GM21526 (cell line): ENCODE measurements around the gene SMTNL2.
"Not testable (repeated sequence)": the region's sequence is repeated elsewhere in the genome, so short reads cannot be mapped to it uniquely, and the experiment has no call there.

ENCODE experiments used
- ATAC-seq: cut with Tn5 transposase; IDR thresholded peaks from one replicate; pipeline ENCODE4 v1.9.1; 2021; ENCODE audit warnings: moderate library complexity; ENCODE audit not compliant: unreplicated experiment, low FRiP score

SMTNL2 gene

DNA sequence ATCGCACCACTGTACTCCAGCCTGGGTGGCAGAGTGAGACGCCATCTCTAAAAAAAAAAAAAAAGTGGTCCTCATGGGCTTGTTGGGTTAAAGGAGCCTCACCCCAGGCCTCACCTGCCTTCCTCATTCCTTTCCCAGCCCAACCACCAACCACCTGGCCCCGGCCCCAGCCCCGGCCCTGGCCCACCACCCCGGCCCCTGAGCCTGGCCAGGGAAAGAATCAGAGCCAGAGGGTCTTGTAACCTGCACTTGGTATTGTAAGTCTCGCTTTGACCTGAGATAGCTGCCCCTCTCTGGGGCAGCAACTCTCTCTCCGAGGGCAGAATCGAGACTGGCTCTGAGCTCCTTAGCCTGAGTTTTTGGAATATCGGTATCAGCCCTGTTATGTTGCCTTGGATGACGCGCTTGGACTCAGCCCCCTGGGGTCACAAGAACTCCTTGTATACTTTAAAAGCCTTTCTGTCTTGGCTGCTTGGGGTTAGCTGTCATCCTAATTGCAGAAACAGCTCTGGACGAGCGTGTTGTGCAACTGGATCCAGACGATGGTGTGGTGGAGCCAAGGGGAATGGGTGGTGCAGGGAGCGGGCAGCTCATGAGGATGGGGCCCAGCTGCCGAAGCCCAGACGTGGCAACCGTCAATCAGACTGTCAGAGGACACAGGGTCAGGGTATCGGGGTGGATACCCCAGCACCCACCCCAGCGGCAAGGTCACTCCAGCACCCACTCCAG, 14.6 kb downstream of the SMTNL2 start:
- ATAC-seq = no peak

DNA sequence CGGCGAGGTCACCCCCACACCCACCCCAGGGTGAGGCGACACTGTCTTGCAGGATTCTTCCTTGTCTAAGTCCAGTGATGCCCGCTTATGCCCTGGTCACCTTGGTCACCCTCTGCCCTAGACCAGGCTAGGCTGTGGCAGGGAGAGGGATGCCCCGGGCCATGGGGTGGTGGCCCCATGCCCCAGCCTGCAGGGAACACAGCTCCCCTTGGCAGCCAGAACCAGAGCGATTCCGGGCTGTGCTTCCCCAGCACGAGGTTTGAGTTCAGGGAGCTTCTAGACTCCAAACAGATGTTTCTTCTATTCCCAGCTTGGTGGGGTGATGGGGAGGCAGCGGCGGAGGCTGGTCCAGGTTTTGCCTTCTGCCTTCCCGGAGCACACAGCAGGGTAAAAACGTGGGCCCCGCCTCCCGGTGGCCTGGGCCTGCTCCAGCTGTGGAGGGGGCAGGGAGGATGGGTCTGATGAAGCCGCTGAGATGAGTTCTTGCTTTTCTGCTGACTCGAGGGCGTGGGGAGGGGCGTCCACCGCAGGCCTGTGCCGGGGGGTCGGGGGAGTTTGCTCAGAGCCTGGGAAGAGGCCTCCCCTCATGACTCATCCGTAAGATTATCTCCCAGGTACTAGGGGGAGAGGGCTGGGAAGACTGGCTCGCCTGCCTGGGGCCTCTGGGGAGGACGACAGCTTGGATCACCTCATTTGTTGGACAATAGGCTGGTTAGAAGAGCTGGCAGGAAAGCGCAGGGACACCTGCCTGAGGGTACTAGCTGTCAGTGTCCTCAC, 15.4 kb downstream of the SMTNL2 start:
- no peak for ATAC-seq

DNA sequence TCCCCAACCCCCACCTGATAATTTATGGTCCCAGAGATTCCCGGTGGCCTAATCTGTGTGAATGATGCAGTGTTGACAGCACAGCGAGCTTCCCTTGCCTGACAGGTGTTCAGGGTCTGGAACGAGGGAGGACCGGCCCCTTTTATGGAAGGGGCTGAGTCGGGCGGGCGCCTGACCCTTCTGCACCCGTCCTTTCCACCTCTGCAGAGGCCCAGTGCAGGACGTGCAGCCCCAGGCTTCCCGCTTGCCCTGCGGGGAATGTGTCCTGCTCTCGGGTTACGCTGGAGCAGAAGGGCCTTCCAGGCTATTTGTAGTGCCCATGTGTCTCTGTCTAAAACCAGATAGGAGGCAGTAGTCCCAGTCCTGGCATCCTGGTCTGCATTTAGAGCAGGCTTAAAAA, 16.2 kb downstream of the SMTNL2 start:
- ATAC-seq = no peak

DNA sequence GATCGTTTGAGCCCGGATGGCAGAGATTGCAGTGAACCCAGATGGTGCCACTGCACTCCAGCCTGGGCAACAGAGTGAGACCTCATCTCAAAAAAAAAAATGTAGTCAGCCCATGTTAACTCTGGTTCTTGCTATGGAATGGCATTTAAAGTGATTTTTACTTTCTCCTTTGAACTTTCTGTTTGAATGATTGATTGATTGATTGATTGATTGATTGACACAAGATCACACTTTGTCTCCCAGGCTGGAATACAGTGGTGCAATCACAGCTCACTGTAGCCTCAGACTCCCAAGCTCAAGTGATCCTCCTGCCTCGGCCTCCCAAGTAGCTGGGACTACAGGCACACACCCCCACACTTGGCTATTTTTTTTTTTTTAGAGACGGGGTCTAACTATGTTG, 17.0 kb downstream of the SMTNL2 start:
- ATAC-seq = no peak

DNA sequence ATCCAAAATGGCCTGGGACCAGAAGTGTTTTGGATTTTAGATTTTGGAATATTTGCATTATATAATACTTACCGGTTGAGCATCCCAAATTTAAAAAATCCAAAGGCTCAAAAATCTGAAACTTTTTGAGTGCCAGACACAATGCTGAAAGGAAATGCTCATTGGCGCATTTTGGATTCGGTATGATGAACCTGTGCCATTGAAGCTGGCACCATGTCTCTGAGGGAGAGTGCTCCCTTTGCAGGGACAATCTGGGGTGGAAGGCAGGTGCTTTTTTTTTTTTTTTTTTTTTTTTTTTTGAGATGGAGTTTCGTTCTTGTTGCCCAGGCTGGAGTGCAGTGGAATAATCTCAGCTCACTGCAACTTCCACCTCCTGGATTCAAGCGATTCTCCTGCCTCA, 17.7 kb downstream of the SMTNL2 start:
- no peak for ATAC-seq

DNA sequence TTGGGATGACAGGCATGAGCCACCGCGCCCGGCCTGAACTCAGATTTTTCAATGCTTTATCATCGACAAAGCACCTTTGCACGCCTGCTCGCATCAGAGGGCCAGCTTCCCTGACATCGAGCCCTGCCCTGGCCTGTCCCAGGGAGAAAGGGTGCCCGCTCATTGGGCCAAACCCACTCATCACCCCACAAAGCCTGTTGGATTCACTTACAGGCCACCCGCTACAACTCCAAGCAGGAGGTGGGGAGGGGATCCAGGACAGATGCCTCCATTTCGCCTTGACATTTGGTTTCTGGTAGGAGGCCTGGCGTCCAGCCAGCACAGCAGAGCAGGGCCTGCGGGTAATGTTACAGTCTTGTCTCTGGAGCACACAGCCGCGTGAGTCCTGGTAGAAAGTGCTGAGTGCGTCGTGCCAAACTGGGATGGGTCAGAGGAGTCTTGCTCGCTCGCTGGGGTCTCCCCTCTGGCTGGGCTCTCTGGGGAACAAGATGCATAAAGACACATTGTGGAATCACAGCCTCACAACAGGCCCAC, 19.8 kb downstream of the SMTNL2 start:
- no peak for ATAC-seq

DNA sequence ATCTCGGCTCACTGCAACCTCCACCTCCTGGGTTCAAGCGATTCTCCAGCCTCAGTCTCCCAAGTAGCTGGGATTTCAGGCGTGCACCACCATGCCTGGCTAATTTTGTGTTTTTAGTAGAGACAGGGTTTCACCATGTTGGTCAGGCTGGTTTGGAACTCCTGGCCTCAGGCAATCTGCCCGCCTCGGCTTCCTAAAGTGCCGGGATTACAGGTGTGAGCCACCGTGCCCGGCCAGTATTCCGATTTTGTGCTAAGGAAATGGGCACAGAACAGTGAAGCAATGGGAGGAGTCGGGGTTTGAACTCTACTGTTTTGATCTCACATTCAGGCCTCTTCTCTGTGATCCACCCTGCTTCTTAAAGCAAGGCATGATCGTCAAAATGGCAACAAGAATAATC, 20.4 kb downstream of the SMTNL2 start:
- ATAC-seq = not testable (repeated sequence)

DNA sequence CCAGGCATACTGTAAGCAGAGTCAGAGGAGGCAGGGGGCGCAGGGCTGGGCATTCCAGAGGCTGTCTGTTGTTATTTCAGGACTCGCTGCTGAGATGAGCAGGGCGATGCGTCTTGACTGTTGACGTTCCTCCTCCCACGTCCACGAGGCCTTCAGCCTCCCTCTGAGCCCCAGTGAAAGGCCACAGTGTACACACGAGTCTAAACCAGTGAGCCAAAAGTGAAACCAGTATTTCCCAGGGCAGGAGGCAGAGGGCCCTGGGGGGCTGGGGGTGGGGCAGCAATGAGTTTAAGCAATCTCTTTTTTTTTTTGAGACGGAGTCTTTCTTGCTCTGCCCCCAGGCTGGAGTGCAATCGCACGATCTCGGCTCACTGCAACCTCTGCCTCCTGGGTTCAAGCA, 21.5 kb downstream of the SMTNL2 start:
- no peak for ATAC-seq

DNA sequence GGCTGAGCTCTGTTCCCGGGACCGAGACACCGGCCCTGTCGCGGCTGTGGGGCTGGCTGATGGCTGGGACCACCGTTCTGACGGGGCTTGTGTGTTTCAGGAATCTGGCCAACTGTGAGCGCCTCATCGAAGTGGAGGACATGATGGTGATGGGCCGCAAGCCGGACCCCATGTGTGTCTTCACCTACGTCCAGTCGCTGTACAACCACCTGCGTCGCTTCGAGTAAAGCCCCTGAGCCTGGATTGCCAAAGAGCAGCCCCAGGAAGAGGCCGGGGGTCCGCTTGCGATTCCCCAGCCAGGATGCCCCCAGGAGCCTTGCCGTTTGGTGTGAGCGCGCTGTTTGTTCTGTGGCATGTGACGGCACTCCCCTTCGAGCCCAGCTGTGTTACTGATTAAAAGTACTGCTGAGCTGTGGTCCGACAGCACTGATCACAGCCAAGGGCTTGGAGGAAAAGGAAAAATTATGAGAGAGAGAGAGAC, 23.0 kb downstream of the SMTNL2 start:
- no peak for ATAC-seq

DNA sequence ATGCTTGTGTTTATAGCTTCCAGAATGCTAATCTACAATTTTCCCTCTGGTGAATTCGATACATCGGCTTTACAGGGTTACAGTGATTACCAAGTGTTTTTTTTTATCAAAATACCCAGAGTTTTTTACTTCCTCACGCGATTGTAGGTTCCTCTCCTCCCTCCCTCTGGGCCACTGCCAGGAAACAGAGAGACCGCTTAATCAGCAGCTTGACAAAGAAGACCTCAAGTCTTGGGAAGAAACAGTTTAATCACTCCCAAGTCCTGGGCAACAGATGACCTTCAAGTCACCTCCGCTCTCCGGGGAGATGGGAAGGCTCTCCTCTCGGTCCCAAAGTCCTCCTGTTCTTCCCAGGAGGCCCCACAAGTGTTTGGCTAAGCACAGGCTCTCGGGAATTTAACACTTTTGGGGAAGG, 23.5 kb downstream of the SMTNL2 start:
- no peak for ATAC-seq

DNA sequence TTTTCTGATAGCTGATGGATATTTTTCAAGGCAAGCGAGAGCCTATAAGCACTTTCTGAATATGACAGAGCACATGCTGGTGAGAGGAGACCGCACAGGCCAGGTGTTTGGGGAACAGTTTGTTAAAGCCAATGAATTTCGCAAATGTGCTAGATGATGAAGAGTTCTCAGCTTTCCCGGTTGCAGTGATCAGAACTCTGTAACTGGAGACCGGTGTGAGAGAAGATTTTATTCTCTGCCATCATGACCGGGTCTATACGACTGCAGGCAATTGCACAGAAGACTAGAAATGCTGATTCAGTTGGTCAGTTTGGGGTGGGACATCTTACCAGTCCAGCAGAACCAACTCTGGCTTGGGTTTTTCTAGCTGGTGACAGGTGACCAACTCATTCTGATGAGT, 25.4 kb downstream of the SMTNL2 start:
- no peak for ATAC-seq

DNA sequence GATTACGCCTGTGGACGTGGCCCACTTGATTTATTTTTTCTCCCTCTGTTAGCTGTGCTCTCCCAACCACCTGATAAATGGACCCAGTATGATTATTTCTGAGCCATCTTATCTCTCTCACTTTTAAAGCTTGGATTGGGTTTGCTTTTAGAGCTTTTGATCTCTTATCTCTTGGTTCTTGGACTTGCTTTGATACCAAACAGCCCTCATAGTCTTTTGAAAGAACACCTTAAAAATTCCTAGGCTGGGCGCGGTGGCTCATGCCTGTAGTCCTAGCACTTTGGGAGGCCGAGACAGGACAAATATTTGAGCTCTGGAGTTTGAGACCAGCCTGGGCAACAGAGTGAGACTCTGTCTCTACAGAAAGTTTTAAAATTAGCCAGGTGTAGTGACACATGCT, 25.8 kb downstream of the SMTNL2 start:
- no peak for ATAC-seq

DNA sequence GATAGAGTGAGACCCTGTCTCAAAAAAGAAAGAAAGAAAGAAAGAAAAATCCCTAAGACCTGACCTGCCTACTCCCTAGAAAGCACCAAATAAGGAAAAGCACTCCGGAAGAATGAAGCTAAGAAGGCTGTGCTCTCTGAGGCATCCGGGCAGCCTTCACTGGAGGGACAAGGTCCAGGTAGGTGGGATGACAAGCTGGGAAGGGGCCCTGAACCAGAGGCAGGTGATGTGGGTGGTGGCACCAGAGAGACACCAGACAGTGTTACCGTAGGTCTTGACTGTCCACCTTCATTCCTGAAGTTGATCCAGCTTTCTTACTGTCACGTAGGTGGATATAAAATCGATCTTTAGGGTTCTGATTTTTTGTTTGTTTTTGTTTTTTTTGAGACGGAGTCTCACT, 26.3 kb downstream of the SMTNL2 start:
- ATAC-seq = no peak

DNA sequence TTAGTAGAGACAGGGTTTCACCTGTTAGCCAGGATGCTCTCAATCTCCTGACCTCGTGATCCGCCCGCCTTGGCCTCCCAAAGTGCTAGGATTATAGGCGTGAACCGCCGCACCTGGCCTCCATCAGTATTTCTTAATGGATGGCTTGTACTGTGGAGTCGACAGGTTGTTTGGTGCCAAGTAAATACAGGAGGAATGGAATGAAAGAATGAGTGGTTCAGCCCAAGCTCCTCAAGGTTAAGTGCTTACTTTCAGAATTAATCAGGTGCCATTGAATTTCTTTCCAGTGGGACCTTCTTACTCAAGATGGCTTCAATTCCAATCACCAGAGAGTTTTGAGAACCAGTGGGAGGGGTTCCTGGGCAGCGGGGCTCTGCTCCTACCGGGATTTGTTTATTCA, 32.1 kb downstream of the SMTNL2 start:
- no peak for ATAC-seq

DNA sequence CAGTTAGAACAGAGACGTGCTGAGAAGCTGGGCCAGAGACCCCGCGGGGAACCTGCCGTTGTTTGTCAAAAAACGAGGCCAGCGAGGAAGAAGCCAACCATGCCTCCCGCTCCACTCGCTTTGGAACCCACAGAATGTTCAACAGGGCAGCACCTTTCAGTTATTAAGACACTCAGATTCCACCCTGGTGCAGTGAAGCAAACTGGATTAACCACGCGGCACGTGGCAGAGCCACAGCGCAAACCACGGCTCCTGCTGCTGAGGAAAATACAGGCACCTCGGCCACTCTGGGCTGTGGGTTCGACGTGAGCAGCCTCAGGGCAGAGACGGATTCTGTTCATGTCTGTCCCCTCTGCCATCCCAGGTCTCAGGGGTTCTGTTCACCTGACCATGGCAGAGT, 32.8 kb downstream of the SMTNL2 start:
- ATAC-seq = no peak

DNA sequence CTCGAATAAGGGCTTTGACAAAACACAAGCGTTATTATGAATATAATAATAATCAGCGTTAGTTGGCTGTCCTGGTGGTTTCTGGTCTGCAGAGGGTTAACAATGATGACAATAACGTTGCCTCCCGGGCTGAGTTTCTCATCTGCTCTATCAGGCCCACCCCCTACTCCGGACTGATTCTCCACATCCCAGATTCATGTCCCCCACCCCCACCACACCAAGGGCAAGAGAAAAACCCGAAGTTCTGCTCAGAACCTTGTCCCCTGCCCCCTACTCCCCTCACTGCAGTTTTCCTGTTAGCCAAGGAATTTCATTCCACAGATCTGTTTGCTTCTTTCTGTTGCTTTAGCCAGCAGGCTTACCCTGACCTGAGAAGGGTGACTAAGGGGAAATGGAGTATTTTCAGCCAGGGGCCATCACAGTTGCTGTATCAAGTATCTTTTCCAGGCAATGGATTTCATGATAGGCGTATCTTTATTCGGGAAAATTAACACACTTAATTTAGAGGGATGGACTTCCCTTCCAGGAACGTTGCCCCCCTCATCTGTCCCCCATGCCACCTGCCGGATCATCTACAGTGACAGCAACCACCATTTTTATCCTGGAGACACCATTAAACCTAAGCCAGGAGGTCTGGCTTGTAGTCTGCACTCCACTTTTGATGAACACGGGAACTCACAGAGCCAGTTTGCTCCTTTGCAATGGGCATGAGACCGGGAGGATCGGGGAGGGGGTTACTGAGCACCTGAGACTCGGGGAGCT, 33.4 kb downstream of the SMTNL2 start:
- ATAC-seq = no peak

DNA sequence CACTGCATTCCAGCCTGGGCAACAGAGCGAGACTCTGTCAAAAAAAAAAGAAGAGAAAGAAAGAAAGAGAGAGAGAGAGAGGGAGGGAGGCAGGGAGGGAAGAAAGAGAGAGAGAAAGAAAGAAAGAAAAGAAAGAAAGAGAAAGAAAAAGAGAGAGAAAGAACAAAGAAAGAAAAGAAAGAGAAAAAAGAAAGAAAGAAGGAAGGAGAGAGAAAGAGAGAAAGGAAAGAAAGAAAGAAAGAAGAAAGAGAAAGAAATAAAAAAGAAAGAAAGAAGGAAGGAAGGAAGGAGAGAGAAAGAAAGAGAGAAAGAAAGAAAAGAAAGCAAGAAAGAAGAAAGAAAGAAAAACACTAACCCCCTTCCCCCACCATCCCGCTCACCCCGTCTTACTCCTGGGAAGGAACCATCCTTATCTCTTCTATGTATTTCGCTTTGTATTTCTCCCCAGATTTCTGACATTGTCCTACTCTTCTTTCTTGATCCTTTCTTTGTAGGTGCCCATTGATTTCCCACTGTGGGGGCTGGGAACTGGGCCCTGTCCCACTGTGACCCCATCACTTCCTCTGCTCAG, 36.3 kb downstream of the SMTNL2 start:
- ATAC-seq = no peak

DNA sequence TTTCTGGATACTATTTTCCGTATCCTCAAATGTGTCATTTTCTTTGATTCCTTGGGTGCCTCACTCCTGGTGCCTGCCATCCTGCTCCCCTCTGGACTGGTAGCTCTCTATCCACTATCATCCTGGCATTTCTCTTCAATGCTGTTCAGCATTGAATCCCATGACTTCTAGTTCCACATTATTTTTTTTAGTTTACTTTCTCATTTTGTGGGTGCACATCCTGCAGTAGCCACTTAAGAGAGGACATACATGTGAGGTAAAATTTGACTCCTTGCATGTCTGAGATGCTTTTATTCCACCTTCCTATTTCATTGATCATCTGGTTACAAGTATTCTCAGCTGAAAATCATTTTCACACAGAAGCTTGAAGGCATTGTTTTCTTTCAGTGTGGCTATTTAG, 38.0 kb downstream of the SMTNL2 start:
- ATAC-seq = no peak

DNA sequence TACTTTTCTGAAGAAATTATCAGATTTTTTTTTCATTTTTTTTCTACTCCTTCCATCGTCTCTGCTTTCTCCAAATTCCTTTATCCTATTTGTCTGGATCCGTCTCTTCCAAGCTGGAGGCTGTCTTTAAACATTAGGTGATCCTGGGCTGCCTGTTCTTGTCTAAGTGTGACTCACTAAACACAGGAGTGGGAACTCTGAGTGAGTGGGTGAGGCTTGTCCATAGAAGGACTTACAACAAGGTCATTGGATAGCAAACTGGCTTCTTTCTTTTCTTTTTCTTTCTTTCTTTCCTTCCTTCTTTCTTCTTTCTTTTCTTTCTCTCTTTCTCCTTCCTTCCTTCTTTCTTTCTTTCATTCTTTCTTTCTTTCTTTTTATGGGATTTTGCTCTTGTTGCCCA, 38.9 kb downstream of the SMTNL2 start:
- no peak for ATAC-seq

DNA sequence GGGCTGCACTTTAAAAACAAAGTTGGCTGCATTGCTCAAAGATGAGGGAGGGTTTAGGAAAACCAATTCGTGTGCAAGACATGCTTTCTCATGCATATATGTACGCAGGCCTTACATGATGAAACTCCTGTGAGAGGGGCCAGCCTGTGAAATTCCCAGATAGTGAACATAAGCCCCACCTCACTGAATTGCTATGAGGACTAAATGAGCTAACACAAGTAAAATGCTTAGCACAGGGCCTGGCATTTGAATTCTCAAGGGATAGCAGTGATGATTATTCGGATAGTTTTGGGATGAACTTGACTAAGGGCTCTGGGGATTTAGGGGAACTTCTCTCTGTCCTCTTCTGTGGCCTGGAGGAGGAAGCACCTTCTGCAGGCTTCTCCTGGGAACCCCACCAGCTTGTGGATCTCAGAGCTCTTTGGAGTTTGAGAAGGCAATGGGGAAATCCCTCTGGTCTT, 40.2 kb downstream of the SMTNL2 start:
- ATAC-seq = not testable (repeated sequence)

DNA sequence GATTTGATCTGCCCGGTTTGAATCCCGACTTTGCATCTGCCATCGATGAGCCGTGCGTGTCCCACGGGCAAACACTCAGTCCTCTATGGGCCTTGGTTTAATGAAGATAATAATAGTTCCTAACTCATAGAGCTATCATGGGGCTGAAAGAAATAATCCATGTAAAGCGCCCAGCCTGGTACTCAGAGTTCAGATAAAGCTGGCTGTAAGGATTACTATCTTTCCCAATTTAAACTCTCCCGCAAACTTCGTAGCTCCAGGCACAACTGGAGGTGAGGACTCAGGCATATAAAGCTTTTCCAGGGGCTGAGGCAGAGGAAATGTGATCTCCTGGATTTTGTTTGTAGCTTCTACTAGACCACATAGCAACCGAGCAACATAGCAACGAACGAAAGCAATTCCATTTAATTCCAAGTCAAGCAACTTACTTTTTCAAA, 40.9 kb downstream of the SMTNL2 start:
- no peak for ATAC-seq
